Common myeloid progenitor, CD34-positive (primary cell): Measurements from ENCODE around the gene ST6GALNAC3.

Experiments used
- CTCF ChIA-PET: fragments of 350-600 bp; sonication (Branson Sonifier 250); formaldehyde crosslinking; loops from one replicate; lab custom pipeline; 2021; ENCODE audit warnings: antibody characterized with exemption; lab: Charles Lee
- POLR2A ChIA-PET: fragments of 350-600 bp; sonication (Branson Sonifier 250); formaldehyde crosslinking; loops from one replicate; lab custom pipeline; 2021; ENCODE audit warnings: antibody characterized with exemption; lab: Charles Lee
- DNase-seq, 3 donors: peaks; one replicate each; pipeline versions ENCODE4 v3.0.0 to v3.0.0-alpha.2; 2013
- H3K27ac ChIP-seq, 2 experiments: 1 replicate in 1 of 2; 2 replicates in 1 of 2; pipeline ENCODE4 v1.7.0; 2013; ENCODE audit warnings: inconsistent platforms in 2 of 2, low read length in 2 of 2, mild to moderate bottlenecking in 2 of 2, low read depth in 1 of 2, moderate library complexity in 1 of 2; ENCODE audit not compliant: severe bottlenecking in 2 of 2, insufficient read depth in 1 of 2, poor library complexity in 1 of 2
- H3K27me3 ChIP-seq, 5 experiments: replicated peaks in 2 of 5; 1 replicate in 3 of 5; 2 replicates in 2 of 5; pipeline versions ENCODE4 v1.6.1 to v1.7.0; 2013; ENCODE audit warnings: low read length in 4 of 5, mild to moderate bottlenecking in 2 of 5, moderate library complexity in 2 of 5, inconsistent platforms in 1 of 5; ENCODE audit not compliant: insufficient read depth in 5 of 5, control insufficient read depth in 4 of 5
- H3K36me3 ChIP-seq, 4 experiments: 1 replicate in 2 of 4; 2 replicates in 2 of 4; pipeline versions ENCODE4 v1.6.1 to v1.7.0; 2013; ENCODE audit warnings: low read length in 3 of 4, control low read depth in 1 of 4, mild to moderate bottlenecking in 1 of 4; ENCODE audit not compliant: control insufficient read depth in 4 of 4, insufficient read depth in 4 of 4
- H3K4me1 ChIP-seq, 4 experiments: 1 replicate in 3 of 4; 2 replicates in 1 of 4; pipeline versions ENCODE4 v1.6.1 to v1.7.1; 2013; ENCODE audit warnings: low read length in 3 of 4, mild to moderate bottlenecking in 3 of 4, control low read depth in 1 of 4, inconsistent platforms in 1 of 4, moderate library complexity in 1 of 4; ENCODE audit not compliant: control insufficient read depth in 4 of 4, insufficient read depth in 4 of 4; ENCODE audit errors: control extremely low read depth in 1 of 4
- H3K4me3 ChIP-seq, 7 experiments: 1 replicate in 4 of 7; 2 replicates in 3 of 7; pipeline versions ENCODE4 v1.5.1 to v1.7.0; 2013; ENCODE audit warnings: mild to moderate bottlenecking in 7 of 7, low read length in 6 of 7, moderate library complexity in 6 of 7, inconsistent platforms in 2 of 7, low read depth in 2 of 7, control low read depth in 1 of 7; ENCODE audit not compliant: insufficient read depth in 4 of 7, control insufficient read depth in 1 of 7; ENCODE audit errors: extremely low read depth in 1 of 7
- H3K9me3 ChIP-seq, 5 experiments: 1 replicate in 4 of 5; 2 replicates in 1 of 5; pipeline versions ENCODE4 v1.6.1 to v1.7.1; 2013; ENCODE audit warnings: low read length in 4 of 5, mild to moderate bottlenecking in 2 of 5, inconsistent platforms in 1 of 5, low read depth in 1 of 5, moderate library complexity in 1 of 5; ENCODE audit not compliant: control insufficient read depth in 4 of 5, insufficient read depth in 2 of 5; ENCODE audit errors: control extremely low read depth in 1 of 5
- WGBS: methylation state at CpG from one replicate; pipeline ENCODE4 v1.1.5; 2013; ENCODE audit not compliant: insufficient coverage; 5-methylcytosine and 5-hydroxymethylcytosine counted together

Gene ST6GALNAC3

GRCh38 chr1:76068953-76069561 is 5.5 kb upstream of the ST6GALNAC3 start:
- 100% methylated on average over 3 of the region's 3 CpGs for WGBS
- POLR2A ChIA-PET = no interaction called here
- H3K36me3 ChIP-seq = no peaks in the 10 kb centered on the region

GRCh38 chr1:76070538-76070937 is 4.0 kb upstream of the ST6GALNAC3 start:
- Histone ChIP-seq H3K27me3 (no peaks in the 10 kb centered on the region), H3K27ac (no peak overlapping the region), H3K4me3 (no peak overlapping the region), H3K36me3 (no peaks in the 10 kb centered on the region), H3K4me1 (peaks cover 3 to 15% (median 13%) of the 10 kb centered on the region in 4 experiments), H3K9me3 (no peaks in the 10 kb centered on the region)
- 100% methylated on average over 1 of the region's 3 CpGs for WGBS
- DNase-seq = no peak
- ChIA-PET POLR2A (no interaction called here), CTCF (no interaction called here)

More at GRCh38 chr1:76068953-76069561, 5.5 kb upstream of the ST6GALNAC3 start:
- Histone ChIP-seq H3K4me1 (peaks cover 0 to 3% (median 0%) of the 10 kb centered on the region in 4 experiments), H3K4me3 (no peak overlapping the region), H3K27me3 (peaks cover 0 to 1% (median 0%) of the 10 kb centered on the region in 5 experiments), H3K27ac (no peak overlapping the region), H3K9me3 (no peaks in the 10 kb centered on the region)
- DNase-seq = no peak
- CTCF ChIA-PET = no interaction called here

GRCh38 chr1:76073481-76073880 is 1.1 kb upstream of the ST6GALNAC3 start:
- no peaks in the 10 kb centered on the region for H3K9me3 ChIP-seq
- ChIA-PET CTCF (interaction anchor here (1.3 to 1.5 kb wide), 3 partner anchors 10 to 31 kb away, joined by 3 to 6 read pairs (median 5); no protein-coding TSS in a partner anchor), POLR2A (no interaction called here)
- no peak overlapping the region for H3K4me3 ChIP-seq
- peaks cover 9 to 22% (median 19%) of the 10 kb centered on the region in 4 experiments for H3K4me1 ChIP-seq
- DNase-seq = no peak
- H3K27me3 ChIP-seq = no peaks in the 10 kb centered on the region
- no peak overlapping the region for H3K27ac ChIP-seq
- WGBS = 100% methylated on average over 1 of the region's 5 CpGs
- no peaks in the 10 kb centered on the region for H3K36me3 ChIP-seq

- 0% methylated on average over 3 of the region's 9 CpGs for WGBS
- H3K27me3 ChIP-seq = no peaks in the 10 kb centered on the region
- H3K27ac ChIP-seq = no peak overlapping the region
- H3K4me1 ChIP-seq = peaks cover 9 to 22% (median 19%) of the 10 kb centered on the region in 4 experiments
- H3K4me3 ChIP-seq = peak overlapping the region in 6 of 7 experiments; percentile 43 to 84 (median 66)
- no peaks in the 10 kb centered on the region for H3K36me3 ChIP-seq
- POLR2A ChIA-PET = no interaction called here
- no peaks in the 10 kb centered on the region for H3K9me3 ChIP-seq
- no peak for DNase-seq
- CTCF ChIA-PET = interaction anchor here (1.1 to 1.5 kb wide), 2 partner anchors 15 to 31 kb away, joined by 3 to 5 read pairs; no protein-coding TSS in a partner anchor
Measured at GRCh38 chr1:76075188-76075489, 593 bp downstream of the ST6GALNAC3 start.

- Histone ChIP-seq H3K36me3 (no peaks in the 10 kb centered on the region), H3K4me3 (peak overlapping the region in 2 of 7 experiments; percentile 3 to 43), H3K9me3 (no peaks in the 10 kb centered on the region), H3K27ac (no peak overlapping the region), H3K27me3 (no peaks in the 10 kb centered on the region), H3K4me1 (peaks cover 9 to 25% (median 19%) of the 10 kb centered on the region in 4 experiments)
- ChIA-PET CTCF (interaction anchor here (1.5 kb wide), 1 partner anchor 30 kb away, joined by 5 read pairs; no protein-coding TSS in a partner anchor), POLR2A (no interaction called here)
- 0% methylated on average over 2 of the region's 5 CpGs for WGBS
- DNase-seq = peak; percentile 75 to 92 (median 90)
Measured at GRCh38 chr1:76075877-76076276, 1.3 kb downstream of the ST6GALNAC3 start.

GRCh38 chr1:76079475-76080227 is 5.1 kb downstream of the ST6GALNAC3 start:
- H3K4me3 ChIP-seq = no peak overlapping the region
- no peaks in the 10 kb centered on the region for H3K9me3 ChIP-seq
- ChIA-PET POLR2A (no interaction called here), CTCF (interaction anchor here (1.9 kb wide), 1 partner anchor 45 kb away, joined by 6 read pairs; no protein-coding TSS in a partner anchor)
- H3K27me3 ChIP-seq = no peaks in the 10 kb centered on the region
- H3K36me3 ChIP-seq = no peaks in the 10 kb centered on the region
- WGBS = 100% methylated on average over 5 of the region's 7 CpGs
- no peak overlapping the region for H3K27ac ChIP-seq
- H3K4me1 ChIP-seq = peaks cover 12 to 20% (median 15%) of the 10 kb centered on the region in 4 experiments
- DNase-seq = no peak
